ENCODE results near the gene OR56A4.

DNA sequence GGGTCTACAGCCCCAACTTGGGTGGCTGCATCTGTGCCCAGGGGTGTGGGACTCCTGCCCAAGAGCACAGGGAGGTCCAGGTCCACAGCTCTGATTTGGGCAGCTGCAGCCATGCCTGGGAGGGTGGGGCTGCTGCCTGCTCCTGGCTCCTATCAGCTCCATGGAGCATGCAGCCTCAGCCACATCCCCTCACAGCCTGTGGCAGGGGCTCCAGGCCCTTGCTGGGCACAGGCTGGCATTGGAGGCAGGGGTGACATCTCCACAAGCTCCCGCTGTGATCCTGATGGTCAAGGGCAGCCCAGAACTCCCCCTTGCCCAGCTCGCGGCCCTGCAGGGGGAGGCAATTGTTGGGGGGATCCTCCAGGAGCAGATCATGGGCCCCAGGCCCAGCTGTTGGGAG lies 6.3 kb upstream of the OR56A4 start:
- TF ChIP-seq, protein P1, sequence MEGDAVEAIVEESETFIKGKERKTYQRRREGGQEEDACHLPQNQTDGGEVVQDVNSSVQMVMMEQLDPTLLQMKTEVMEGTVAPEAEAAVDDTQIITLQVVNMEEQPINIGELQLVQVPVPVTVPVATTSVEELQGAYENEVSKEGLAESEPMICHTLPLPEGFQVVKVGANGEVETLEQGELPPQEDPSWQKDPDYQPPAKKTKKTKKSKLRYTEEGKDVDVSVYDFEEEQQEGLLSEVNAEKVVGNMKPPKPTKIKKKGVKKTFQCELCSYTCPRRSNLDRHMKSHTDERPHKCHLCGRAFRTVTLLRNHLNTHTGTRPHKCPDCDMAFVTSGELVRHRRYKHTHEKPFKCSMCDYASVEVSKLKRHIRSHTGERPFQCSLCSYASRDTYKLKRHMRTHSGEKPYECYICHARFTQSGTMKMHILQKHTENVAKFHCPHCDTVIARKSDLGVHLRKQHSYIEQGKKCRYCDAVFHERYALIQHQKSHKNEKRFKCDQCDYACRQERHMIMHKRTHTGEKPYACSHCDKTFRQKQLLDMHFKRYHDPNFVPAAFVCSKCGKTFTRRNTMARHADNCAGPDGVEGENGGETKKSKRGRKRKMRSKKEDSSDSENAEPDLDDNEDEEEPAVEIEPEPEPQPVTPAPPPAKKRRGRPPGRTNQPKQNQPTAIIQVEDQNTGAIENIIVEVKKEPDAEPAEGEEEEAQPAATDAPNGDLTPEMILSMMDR (tag by site-specific recombination; IDR thresholded peaks at IDR 0.05): no peak
- TF ChIP-seq ZEB2 (tag by site-specific recombination; IDR thresholded peaks at IDR 0.05) (no peak), ZNF670 (tag by site-specific recombination; IDR thresholded peaks at IDR 0.05; ENCODE audit: low read depth) (no peak), ZNF121 (tag by site-specific recombination; IDR thresholded peaks at IDR 0.05) (no peak), ZNF10 (tag by site-specific recombination; IDR thresholded peaks at IDR 0.05) (no peak), SP2 (tag by site-specific recombination; IDR thresholded peaks at IDR 0.05) (no peak), ZNF658 (tag by site-specific recombination; IDR thresholded peaks at IDR 0.05) (no peak), KLF9 (tag by site-specific recombination; IDR thresholded peaks at IDR 0.05; ENCODE audit: low read depth) (no peak), YY1 (tag by site-specific recombination; IDR thresholded peaks at IDR 0.05) (no peak), ZNF311 (tag by site-specific recombination; IDR thresholded peaks at IDR 0.05; ENCODE audit: borderline replicate concordance) (no peak)
- TF ChIP-seq, protein P2, sequence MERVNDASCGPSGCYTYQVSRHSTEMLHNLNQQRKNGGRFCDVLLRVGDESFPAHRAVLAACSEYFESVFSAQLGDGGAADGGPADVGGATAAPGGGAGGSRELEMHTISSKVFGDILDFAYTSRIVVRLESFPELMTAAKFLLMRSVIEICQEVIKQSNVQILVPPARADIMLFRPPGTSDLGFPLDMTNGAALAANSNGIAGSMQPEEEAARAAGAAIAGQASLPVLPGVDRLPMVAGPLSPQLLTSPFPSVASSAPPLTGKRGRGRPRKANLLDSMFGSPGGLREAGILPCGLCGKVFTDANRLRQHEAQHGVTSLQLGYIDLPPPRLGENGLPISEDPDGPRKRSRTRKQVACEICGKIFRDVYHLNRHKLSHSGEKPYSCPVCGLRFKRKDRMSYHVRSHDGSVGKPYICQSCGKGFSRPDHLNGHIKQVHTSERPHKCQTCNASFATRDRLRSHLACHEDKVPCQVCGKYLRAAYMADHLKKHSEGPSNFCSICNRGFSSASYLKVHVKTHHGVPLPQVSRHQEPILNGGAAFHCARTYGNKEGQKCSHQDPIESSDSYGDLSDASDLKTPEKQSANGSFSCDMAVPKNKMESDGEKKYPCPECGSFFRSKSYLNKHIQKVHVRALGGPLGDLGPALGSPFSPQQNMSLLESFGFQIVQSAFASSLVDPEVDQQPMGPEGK (tag by site-specific recombination; IDR thresholded peaks at IDR 0.05): no peak
- TF ChIP-seq, protein P3, sequence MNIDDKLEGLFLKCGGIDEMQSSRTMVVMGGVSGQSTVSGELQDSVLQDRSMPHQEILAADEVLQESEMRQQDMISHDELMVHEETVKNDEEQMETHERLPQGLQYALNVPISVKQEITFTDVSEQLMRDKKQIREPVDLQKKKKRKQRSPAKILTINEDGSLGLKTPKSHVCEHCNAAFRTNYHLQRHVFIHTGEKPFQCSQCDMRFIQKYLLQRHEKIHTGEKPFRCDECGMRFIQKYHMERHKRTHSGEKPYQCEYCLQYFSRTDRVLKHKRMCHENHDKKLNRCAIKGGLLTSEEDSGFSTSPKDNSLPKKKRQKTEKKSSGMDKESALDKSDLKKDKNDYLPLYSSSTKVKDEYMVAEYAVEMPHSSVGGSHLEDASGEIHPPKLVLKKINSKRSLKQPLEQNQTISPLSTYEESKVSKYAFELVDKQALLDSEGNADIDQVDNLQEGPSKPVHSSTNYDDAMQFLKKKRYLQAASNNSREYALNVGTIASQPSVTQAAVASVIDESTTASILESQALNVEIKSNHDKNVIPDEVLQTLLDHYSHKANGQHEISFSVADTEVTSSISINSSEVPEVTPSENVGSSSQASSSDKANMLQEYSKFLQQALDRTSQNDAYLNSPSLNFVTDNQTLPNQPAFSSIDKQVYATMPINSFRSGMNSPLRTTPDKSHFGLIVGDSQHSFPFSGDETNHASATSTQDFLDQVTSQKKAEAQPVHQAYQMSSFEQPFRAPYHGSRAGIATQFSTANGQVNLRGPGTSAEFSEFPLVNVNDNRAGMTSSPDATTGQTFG (tag by site-specific recombination; IDR thresholded peaks at IDR 0.05; ENCODE audit: borderline replicate concordance): no peak
